A549 (cell line): Measurements from ENCODE around the gene NBPF1.
"Not testable (repeated sequence)": the region's sequence is repeated elsewhere in the genome, so short reads cannot be mapped to it uniquely, and the experiment has no call there.

Experiments
- CEBPB ChIP-seq, 2 experiments: fragments of >200 bp in 1 of 2; sonication (Bioruptor Twin) in 1 of 2; formaldehyde crosslinking in 1 of 2; IDR thresholded peaks; 2 replicates each; pipeline ENCODE4 v1.6.1; 2012 to 2016
- POLR2A ChIP-seq: IDR thresholded peaks from 2 replicates; pipeline ENCODE4 v1.6.1; 2012; ENCODE audit warnings: mild to moderate bottlenecking, low read length
- POLR2AphosphoS2 ChIP-seq: conservative IDR thresholded peaks from 2 replicates; pipeline ENCODE4 v1.6.1; 2012; ENCODE audit warnings: low read length, improper control_type of control experiment, inconsistent platforms
- TFCP2L1 ChIP-seq: fragments of 250-450 bp; sonication (Bioruptor Pico); IDR thresholded peaks from 2 replicates; pipeline ENCODE4 v1.5.0; 2021; ENCODE audit warnings: mild to moderate bottlenecking
- ZFP36 ChIP-seq: fragments of 450-650 bp; IDR thresholded peaks from 2 replicates; pipeline ENCODE4 v1.6.1; 2014; ENCODE audit warnings: borderline replicate concordance; ENCODE audit not compliant: partially characterized antibody

- not testable (repeated sequence) for TF ChIP-seq CEBPB (IDR thresholded peaks at IDR 0.05); POLR2AphosphoS2; ZFP36
- peak; percentile 42; the same call in 1 of the 2 replicates for TF ChIP-seq POLR2A
- peak; percentile 99 for TF ChIP-seq TFCP2L1 (CRISPR knock-in tag)
Observed at GRCh38 chr1:16513412-16514106, 99.8 kb downstream of the NBPF1 start.
